ENCODE results near the gene APLF. TPM values are rescaled to one million over a fixed set of nuclear protein-coding genes. Genes with fewer than 3 reads are reported as not detected.
A peak's percentile ranks its signal among the peaks of the same experiment; 100 is the strongest.

Gene APLF
- total RNA-seq, 1 donor, result 8.6 TPM

DNA sequence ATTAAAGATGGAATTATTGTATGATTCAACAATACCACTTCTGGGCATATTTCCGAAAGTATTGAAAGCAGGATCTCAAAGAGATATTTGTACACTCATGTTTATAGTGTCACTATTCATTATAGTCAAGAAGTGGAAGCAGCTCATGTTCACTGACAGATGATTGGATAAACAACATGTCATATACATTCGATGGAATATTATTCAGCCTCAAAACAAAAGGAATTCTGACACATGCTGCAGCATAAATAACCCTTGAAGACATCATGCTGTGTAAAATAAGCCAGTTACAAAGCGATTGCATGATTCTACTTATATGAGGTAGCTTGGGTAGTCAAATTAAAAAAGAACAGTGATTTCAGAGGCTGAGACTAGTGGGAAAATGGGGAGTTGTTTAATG lies 136.7 kb downstream of the APLF start:
- TF ChIP-seq, protein P1, sequence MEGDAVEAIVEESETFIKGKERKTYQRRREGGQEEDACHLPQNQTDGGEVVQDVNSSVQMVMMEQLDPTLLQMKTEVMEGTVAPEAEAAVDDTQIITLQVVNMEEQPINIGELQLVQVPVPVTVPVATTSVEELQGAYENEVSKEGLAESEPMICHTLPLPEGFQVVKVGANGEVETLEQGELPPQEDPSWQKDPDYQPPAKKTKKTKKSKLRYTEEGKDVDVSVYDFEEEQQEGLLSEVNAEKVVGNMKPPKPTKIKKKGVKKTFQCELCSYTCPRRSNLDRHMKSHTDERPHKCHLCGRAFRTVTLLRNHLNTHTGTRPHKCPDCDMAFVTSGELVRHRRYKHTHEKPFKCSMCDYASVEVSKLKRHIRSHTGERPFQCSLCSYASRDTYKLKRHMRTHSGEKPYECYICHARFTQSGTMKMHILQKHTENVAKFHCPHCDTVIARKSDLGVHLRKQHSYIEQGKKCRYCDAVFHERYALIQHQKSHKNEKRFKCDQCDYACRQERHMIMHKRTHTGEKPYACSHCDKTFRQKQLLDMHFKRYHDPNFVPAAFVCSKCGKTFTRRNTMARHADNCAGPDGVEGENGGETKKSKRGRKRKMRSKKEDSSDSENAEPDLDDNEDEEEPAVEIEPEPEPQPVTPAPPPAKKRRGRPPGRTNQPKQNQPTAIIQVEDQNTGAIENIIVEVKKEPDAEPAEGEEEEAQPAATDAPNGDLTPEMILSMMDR (IDR thresholded peaks at IDR 0.05; ENCODE audit: insufficient read depth, low read depth, low read length), result no peak
- no peak for DNase-seq (ENCODE audit: low read depth)
- no peak overlapping the region for H3K4me3 ChIP-seq (ENCODE audit: low read depth, low read length)

DNA sequence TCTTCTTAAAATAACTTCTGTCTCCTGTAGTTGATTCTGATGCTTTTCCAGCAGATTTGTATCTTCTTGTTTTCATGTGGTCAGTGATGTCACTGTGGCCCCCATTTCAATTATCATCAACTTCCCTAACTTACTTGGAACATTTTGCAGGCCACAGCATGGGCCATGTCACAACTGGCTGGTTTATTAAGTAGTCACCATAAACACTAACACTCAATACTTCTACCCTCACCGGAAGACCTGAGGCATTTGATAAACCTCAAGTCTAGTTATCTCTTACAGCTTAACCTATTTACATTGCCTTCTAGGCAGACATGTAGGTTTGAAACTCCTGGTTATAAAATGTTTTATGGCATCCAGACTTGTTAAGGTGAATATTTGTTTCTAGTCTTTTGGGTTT lies 138.6 kb downstream of the APLF start:
- no peak overlapping the region for H3K4me3 ChIP-seq (ENCODE audit: low read depth, low read length)
- DNase-seq (ENCODE audit: low read depth), result no peak
- TF ChIP-seq, protein P1 (IDR thresholded peaks at IDR 0.05; ENCODE audit: insufficient read depth, low read depth, low read length), result no peak

DNA sequence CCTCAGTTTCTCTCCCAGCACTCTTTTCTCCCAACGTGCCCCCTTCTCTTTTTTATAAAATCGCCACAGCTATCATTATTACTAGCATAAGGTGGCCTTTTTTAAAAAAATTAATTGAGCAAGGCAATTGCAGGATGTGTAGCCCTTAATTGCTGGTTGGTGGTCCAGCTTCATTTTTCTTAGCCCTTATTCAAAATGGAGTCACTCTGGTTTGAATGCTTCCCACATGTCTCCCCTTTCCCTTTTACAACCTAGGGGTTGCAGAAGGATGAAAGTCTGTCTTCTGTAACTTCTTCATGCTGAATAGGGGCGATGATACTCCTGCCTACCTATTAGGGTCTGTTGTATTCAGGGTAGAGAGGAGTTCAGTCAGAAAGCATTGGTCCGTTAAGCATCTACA lies 139.4 kb downstream of the APLF start:
- TF ChIP-seq, protein P1 (IDR thresholded peaks at IDR 0.05; ENCODE audit: insufficient read depth, low read depth, low read length), result no peak
- no peak for DNase-seq (ENCODE audit: low read depth)
- H3K4me3 ChIP-seq (ENCODE audit: low read depth, low read length), result no peak overlapping the region

DNA sequence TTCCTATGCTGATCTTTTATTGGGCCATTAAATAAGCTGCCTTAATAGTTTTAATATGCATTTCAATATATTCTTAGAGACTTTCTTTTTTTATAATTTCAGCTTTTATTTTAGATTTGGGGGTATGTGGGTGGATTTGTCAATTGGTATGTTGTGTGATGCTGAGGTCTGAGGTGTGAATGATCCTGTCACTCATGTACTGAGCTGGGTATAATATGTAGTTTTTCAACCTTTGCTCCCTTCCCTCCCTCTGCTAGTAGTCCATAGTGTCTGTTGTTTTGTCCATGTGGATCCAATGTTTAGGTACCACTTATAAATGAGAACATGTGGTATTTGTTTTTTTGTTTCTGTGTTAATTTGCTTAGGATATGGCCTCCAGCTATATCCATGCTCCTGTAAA lies 140.5 kb downstream of the APLF start:
- no peak overlapping the region for H3K4me3 ChIP-seq (ENCODE audit: low read depth, low read length)
- no peak for DNase-seq (ENCODE audit: low read depth)
- TF ChIP-seq, protein P1 (IDR thresholded peaks at IDR 0.05; ENCODE audit: insufficient read depth, low read depth, low read length), result no peak

DNA sequence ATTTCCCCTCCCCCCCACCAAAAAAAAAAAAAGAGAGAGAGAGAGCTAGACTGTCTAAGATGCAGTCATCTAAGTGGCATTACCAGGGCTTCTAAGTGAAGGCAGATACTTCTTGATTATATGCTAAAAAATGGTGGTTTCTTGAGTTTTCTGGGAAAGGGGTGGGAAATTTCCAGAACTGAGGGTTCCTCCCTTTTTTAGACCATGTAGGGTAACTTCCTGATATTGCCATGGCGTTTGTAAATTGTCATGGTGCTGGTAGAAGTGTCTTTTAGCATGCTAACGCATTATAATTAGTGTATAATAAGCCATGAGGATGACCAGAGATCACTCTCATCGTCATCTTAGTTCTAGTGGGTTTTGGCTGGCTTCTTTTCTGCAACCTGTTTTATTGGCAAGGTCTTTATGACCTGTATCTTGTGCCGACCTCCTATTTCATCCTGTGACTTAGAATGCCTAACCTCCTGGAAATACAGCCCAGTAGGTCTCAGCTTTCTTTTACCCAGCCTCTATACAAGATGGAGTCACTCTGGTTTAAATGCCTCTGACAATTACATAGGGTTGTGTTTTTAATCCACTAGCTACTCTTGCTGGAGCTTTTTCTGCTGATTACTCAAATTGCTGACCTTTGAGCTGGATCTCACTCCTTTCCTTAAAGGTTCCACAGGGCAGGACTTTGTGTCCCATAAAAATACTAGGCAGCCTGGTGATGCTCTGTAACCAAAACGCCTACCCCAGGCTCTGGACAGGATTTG lies 145.6 kb downstream of the APLF start:
- TF ChIP-seq, protein P1 (IDR thresholded peaks at IDR 0.05; ENCODE audit: insufficient read depth, low read depth, low read length), result no peak
- H3K4me3 ChIP-seq (ENCODE audit: low read depth, low read length), result no peak overlapping the region
- DNase-seq (ENCODE audit: low read depth), result no peak

DNA sequence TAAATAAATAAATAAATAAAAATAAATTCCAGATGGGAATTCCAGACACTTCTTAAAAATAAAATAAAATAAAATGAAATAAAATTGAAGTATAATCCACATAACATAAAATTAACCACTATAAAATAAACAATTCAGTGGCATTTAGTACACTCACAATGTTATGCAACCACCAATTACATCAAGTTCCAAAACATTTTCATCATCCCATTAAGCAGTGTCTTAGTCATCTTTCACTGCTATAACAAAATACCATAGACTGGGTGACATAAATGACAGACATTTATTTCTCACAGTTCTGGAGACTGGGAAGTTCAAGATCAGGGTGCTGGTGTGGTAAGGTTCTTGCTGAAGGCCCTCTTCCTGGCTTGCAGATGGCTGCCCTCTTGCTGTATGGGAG lies 153.4 kb downstream of the APLF start:
- TF ChIP-seq, protein P1 (IDR thresholded peaks at IDR 0.05; ENCODE audit: insufficient read depth, low read depth, low read length), result no peak
- H3K4me3 ChIP-seq (ENCODE audit: low read depth, low read length), result no peak overlapping the region
- peak; percentile 8 for DNase-seq (ENCODE audit: low read depth)

DNA sequence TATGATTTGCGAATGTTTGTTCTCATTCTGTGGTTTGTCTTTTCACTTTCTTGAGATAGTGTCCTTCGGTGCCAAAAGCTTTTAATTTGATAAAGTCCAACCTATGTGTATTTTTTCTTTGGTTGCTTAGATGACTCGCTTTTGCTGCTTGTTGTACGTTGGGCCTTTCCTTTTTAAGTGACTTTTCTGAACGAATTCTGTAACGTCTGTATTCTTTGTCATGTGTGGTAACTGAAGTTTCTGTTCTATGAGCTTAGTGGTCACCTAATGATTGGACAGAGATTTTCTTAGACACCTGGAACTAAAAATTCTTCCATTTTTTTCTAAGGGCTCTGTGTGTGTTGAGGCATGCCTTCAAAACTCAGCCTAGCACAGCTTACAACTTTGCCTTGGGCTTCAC lies 156.4 kb downstream of the APLF start:
- TF ChIP-seq, protein P1 (IDR thresholded peaks at IDR 0.05; ENCODE audit: insufficient read depth, low read depth, low read length), result no peak

More for the DNA sequence above, 156.4 kb downstream of the APLF start:
- no peak overlapping the region for H3K4me3 ChIP-seq (ENCODE audit: low read depth, low read length)
- no peak for DNase-seq (ENCODE audit: low read depth)
